Smooth muscle cell (in vitro differentiated cells): ENCODE data around the gene COPS2. TPM values are rescaled to one million over a fixed set of nuclear protein-coding genes. Genes with fewer than 3 reads are reported as not detected.

ENCODE experiments used
- DNase-seq: peaks from one replicate; lab custom pipeline; 2025; ENCODE audit not compliant: unreplicated experiment; lab: John Stamatoyannopoulos, UW
- H2AFZ ChIP-seq: fragments of 200-600 bp; sonication (generic); 2 replicates; pipeline ENCODE4 v1.6.0; 2016; ENCODE audit warnings: antibody characterized with exemption, low read depth, mild to moderate bottlenecking
- H3F3A ChIP-seq: fragments of 200-600 bp; sonication (generic); 2 replicates; pipeline ENCODE4 v1.6.0; 2017; ENCODE audit warnings: antibody characterized with exemption, low read depth
- H3K27ac ChIP-seq: fragments of 200-600 bp; sonication (generic); 2 replicates; pipeline ENCODE4 v1.5.1; 2016; ENCODE audit warnings: low read depth, mild to moderate bottlenecking
- H3K27me3 ChIP-seq: fragments of 200-600 bp; sonication (generic); 2 replicates; pipeline ENCODE4 v1.6.1; 2016; ENCODE audit warnings: low read depth, mild to moderate bottlenecking
- H3K36me3 ChIP-seq: fragments of 200-600 bp; sonication (generic); 2 replicates; pipeline ENCODE4 v1.5.1; 2016; ENCODE audit warnings: low read depth
- H3K4me1 ChIP-seq: fragments of 200-600 bp; sonication (generic); 2 replicates; pipeline ENCODE4 v1.5.1; 2016; ENCODE audit warnings: low read depth
- H3K4me2 ChIP-seq: fragments of 200-600 bp; sonication (generic); 2 replicates; pipeline ENCODE4 v1.6.0; 2016; ENCODE audit warnings: mild to moderate bottlenecking
- H3K4me3 ChIP-seq: fragments of 200-600 bp; sonication (generic); 2 replicates; pipeline ENCODE4 v1.5.1; 2016; ENCODE audit warnings: mild to moderate bottlenecking
- H3K79me2 ChIP-seq: fragments of 200-600 bp; sonication (generic); 2 replicates; pipeline ENCODE4 v1.6.0; 2016; ENCODE audit warnings: low read depth, mild to moderate bottlenecking
- H3K9ac ChIP-seq: fragments of 200-600 bp; sonication (generic); 2 replicates; pipeline ENCODE4 v1.6.0; 2016; ENCODE audit warnings: low read depth
- H3K9me3 ChIP-seq: fragments of 200-600 bp; sonication (generic); replicated peaks from 2 replicates; pipeline ENCODE4 v1.5.1; 2016; ENCODE audit warnings: low read depth
- H4K20me1 ChIP-seq: fragments of 200-600 bp; sonication (generic); 2 replicates; pipeline ENCODE4 v1.6.0; 2016; ENCODE audit warnings: low read depth
- WGBS: methylation state at CpG from one replicate; pipeline ENCODE4 v1.1.7; 2016; ENCODE audit warnings: low lambda C conversion rate; 5-methylcytosine and 5-hydroxymethylcytosine counted together
- polyA plus RNA-seq: library from polyadenylated mRNA; unstranded; fragments of >200 nt; fragmentation: Nextera tagmentation; extraction: Ambion mirVana; gene quantifications from 2 replicates; pipeline ENCODE4 v1.2.1, GENCODE V29; 2016
- total RNA-seq: library from RNA; depleted of rRNA; stranded (reverse); fragments of >200 nt; gene quantifications from 2 replicates; pipeline ENCODE4 v1.2.3, GENCODE V29; 2014
- TF ChIP-seq, protein P1 (sequence below): fragments of 200-600 bp; sonication (generic); IDR thresholded peaks from 2 replicates; pipeline ENCODE4 v1.5.1; 2017; ENCODE audit warnings: borderline replicate concordance, mild to moderate bottlenecking, antibody characterized with exemption; ENCODE audit not compliant: insufficient read depth, poor library complexity, severe bottlenecking

Gene COPS2
- total and polyA plus RNA-seq, 2 experiments from 2014 or later: 21.5 to 88.0 TPM

DNA sequence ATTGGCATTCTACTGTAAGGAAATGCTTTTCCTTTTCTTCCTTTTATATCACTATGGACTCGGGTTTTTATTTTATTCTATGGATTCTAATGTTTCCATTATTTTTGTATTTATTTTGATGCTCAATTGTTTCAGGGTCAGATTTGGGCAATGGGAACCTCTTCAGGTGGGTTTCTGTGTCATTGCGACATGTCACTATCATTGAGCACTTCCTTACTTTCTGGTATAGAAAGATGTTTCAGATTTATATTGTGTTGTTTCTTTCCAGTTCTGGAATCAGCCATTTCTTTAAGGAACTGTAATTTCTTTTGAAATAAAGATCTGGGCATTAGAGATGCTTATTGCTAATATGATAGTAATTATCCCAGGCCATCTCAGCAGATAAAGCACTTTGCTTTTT lies 36.5 kb upstream of the COPS2 start:
- Histone ChIP-seq H3F3A (no peaks in the 10 kb centered on the region), H3K36me3 (no peaks in the 10 kb centered on the region), H4K20me1 (peaks cover 63% of the 10 kb centered on the region), H3K4me1 (no peaks in the 10 kb centered on the region), H2AFZ (no peak overlapping the region), H3K27me3 (no peaks in the 10 kb centered on the region), H3K27ac (no peak overlapping the region), H3K4me3 (no peak overlapping the region), H3K9ac (no peak overlapping the region), H3K79me2 (peaks cover 46% of the 10 kb centered on the region), H3K9me3 (no peaks in the 10 kb centered on the region), H3K4me2 (no peak overlapping the region)
- WGBS: 90% methylated on average over 2 of the region's 2 CpGs
- TF ChIP-seq, protein P1, sequence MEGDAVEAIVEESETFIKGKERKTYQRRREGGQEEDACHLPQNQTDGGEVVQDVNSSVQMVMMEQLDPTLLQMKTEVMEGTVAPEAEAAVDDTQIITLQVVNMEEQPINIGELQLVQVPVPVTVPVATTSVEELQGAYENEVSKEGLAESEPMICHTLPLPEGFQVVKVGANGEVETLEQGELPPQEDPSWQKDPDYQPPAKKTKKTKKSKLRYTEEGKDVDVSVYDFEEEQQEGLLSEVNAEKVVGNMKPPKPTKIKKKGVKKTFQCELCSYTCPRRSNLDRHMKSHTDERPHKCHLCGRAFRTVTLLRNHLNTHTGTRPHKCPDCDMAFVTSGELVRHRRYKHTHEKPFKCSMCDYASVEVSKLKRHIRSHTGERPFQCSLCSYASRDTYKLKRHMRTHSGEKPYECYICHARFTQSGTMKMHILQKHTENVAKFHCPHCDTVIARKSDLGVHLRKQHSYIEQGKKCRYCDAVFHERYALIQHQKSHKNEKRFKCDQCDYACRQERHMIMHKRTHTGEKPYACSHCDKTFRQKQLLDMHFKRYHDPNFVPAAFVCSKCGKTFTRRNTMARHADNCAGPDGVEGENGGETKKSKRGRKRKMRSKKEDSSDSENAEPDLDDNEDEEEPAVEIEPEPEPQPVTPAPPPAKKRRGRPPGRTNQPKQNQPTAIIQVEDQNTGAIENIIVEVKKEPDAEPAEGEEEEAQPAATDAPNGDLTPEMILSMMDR: no peak
- no peak for DNase-seq

DNA sequence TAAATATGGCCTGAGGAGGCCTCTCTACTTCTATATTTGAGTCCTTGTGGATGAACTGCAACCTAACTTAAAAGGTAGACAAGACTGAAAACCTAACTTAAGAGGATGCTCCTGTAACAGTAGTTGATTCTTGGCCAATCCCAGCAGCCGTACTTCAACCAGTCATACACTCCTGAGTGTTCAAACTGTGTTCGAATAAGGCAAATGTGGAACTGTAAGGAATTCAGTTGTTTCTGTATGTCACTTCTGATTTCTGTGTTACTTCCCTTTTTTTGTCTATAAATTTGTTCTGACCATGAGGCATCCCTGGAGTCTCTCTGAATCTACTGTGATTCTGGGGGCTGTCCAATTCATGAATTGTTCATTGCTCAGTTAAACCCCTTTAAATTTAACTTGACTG lies 35.2 kb upstream of the COPS2 start:
- Histone ChIP-seq H2AFZ (no peak overlapping the region), H3K27ac (no peak overlapping the region), H3K9me3 (no peaks in the 10 kb centered on the region), H4K20me1 (peaks cover 62% of the 10 kb centered on the region), H3K36me3 (no peaks in the 10 kb centered on the region), H3K79me2 (peaks cover 46% of the 10 kb centered on the region), H3K27me3 (no peaks in the 10 kb centered on the region), H3K4me3 (no peak overlapping the region), H3K4me1 (no peaks in the 10 kb centered on the region), H3K9ac (no peak overlapping the region), H3K4me2 (no peak overlapping the region), H3F3A (no peaks in the 10 kb centered on the region)
- TF ChIP-seq, protein P1: no peak
- 95% methylated on average over 2 of the region's 2 CpGs for WGBS
- DNase-seq: no peak

DNA sequence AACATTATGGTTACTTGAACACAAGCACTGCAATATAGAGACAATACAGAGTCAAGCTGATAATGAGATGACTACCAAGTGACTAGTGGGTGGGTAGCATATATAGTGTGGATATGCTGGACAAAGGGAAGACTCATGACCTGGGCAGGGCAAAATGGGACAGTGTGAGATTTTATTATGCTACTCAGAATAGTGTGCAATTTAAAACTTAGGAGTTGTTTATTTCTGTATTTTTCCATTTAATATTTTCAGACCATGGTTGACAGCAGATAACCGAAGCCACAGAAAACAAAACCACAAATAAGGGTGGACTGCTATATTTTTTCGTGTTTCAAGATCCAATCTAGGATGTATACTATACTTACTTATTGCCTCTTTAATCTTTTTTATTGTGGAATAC lies 34.2 kb upstream of the COPS2 start:
- peaks cover 42% of the 10 kb centered on the region for H3K79me2 ChIP-seq
- H3K4me3 ChIP-seq: no peak overlapping the region
- TF ChIP-seq, protein P1: no peak
- no peak overlapping the region for H2AFZ ChIP-seq
- no peaks in the 10 kb centered on the region for H3K4me1 ChIP-seq
- no peaks in the 10 kb centered on the region for H3K36me3 ChIP-seq
- 93% methylated on average over 2 of the region's 2 CpGs for WGBS
- no peak overlapping the region for H3K27ac ChIP-seq
- H3K4me2 ChIP-seq: no peak overlapping the region
- no peaks in the 10 kb centered on the region for H3K9me3 ChIP-seq
- H3K9ac ChIP-seq: no peak overlapping the region
- peaks cover 57% of the 10 kb centered on the region for H4K20me1 ChIP-seq
- DNase-seq: no peak
- no peaks in the 10 kb centered on the region for H3K27me3 ChIP-seq
- no peaks in the 10 kb centered on the region for H3F3A ChIP-seq

DNA sequence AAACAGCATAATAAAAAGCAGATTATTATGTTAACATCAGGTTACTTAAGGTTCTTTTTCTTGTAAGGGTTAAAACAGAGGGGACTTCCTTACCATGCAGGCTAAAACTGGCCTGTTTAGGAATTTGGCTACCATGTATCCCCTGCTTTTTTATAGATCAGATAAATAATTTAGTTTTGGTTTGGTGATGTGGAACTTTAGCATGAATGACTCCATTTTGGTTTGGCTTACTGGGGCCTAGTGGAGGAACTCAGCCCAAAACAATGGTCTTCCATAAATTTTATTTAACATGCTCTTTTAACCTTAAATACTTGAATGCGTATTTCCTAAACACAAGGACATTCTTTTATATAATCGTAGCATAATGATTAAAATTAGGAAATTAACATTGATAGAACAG lies 33.5 kb upstream of the COPS2 start:
- Histone ChIP-seq H3K27me3 (no peaks in the 10 kb centered on the region), H3K27ac (no peak overlapping the region), H3K4me2 (no peak overlapping the region), H3K9me3 (no peaks in the 10 kb centered on the region), H3K36me3 (no peaks in the 10 kb centered on the region), H3K4me3 (no peak overlapping the region), H3K9ac (no peak overlapping the region), H3K4me1 (no peaks in the 10 kb centered on the region), H2AFZ (no peak overlapping the region), H3F3A (no peaks in the 10 kb centered on the region), H3K79me2 (peaks cover 37% of the 10 kb centered on the region), H4K20me1 (peaks cover 57% of the 10 kb centered on the region)
- 100% methylated on average over 2 of the region's 2 CpGs for WGBS
- DNase-seq: no peak
- TF ChIP-seq, protein P1: no peak
